ENCODE data around the gene TRMT44.

TRMT44 gene

GRCh38 chr4:8524595-8525382, 84.2 kb downstream of the TRMT44 start:
- H3K4me3 ChIP-seq (ENCODE audit: low read length), result no peak overlapping the region
- no peaks in the 10 kb centered on the region for H3K4me1 ChIP-seq (ENCODE audit: insufficient read depth, low read length)
- H3K9me3 ChIP-seq (ENCODE audit: low read length), result no peaks in the 10 kb centered on the region
- H3K27me3 ChIP-seq (ENCODE audit: insufficient read depth, low read length), result no peaks in the 10 kb centered on the region
- no peak overlapping the region for H2AFZ ChIP-seq (ENCODE audit: low read depth, low read length)
- H3K36me3 ChIP-seq (ENCODE audit: insufficient read depth, low read length), result no peaks in the 10 kb centered on the region

GRCh38 chr4:8525383-8526120, 85.0 kb downstream of the TRMT44 start:
- H2AFZ ChIP-seq (ENCODE audit: low read depth, low read length), result no peak overlapping the region
- no peaks in the 10 kb centered on the region for H3K9me3 ChIP-seq (ENCODE audit: low read length)
- H3K4me3 ChIP-seq (ENCODE audit: low read length), result no peak overlapping the region
- no peaks in the 10 kb centered on the region for H3K4me1 ChIP-seq (ENCODE audit: insufficient read depth, low read length)
- no peaks in the 10 kb centered on the region for H3K36me3 ChIP-seq (ENCODE audit: insufficient read depth, low read length)
- no peaks in the 10 kb centered on the region for H3K27me3 ChIP-seq (ENCODE audit: insufficient read depth, low read length)
